Glutamatergic neuron (in vitro differentiated cells): ENCODE results near the gene CT45A1. TPM values are rescaled to one million over a fixed set of nuclear protein-coding genes. Genes with fewer than 3 reads are reported as not detected.
A peak's percentile ranks its signal among the peaks of the same experiment; 100 is the strongest.
"Not testable (repeated sequence)": the region's sequence is repeated elsewhere in the genome, so short reads cannot be mapped to it uniquely, and the experiment has no call there.

Experiments used
- DNase-seq: peaks from one replicate; pipeline ENCODE4 v3.0.0; 2022
- H3K27ac Mint-ChIP-seq: one replicate; pipeline ENCODE4 v1.8.0; 2020; ENCODE audit warnings: mild to moderate bottlenecking, mixed read lengths, inconsistent platforms; ENCODE audit not compliant: unreplicated experiment
- H3K27me3 Mint-ChIP-seq: one replicate; pipeline ENCODE4 v1.8.0; 2020; ENCODE audit warnings: mild to moderate bottlenecking, moderate library complexity, mixed read lengths, inconsistent platforms; ENCODE audit not compliant: unreplicated experiment
- H3K36me3 Mint-ChIP-seq: one replicate; pipeline ENCODE4 v1.8.0; 2020; ENCODE audit warnings: mild to moderate bottlenecking, mixed read lengths, inconsistent platforms; ENCODE audit not compliant: unreplicated experiment
- H3K4me1 Mint-ChIP-seq: one replicate; pipeline ENCODE4 v1.8.0; 2020; ENCODE audit warnings: mild to moderate bottlenecking, low read depth, mixed read lengths, inconsistent platforms; ENCODE audit not compliant: unreplicated experiment
- H3K4me3 Mint-ChIP-seq: one replicate; pipeline ENCODE4 v1.8.0; 2020; ENCODE audit warnings: mild to moderate bottlenecking, mixed read lengths, inconsistent platforms; ENCODE audit not compliant: unreplicated experiment
- H3K9me3 Mint-ChIP-seq: one replicate; pipeline ENCODE4 v1.8.0; 2020; ENCODE audit warnings: mild to moderate bottlenecking, moderate library complexity, mixed read lengths, inconsistent platforms; ENCODE audit not compliant: unreplicated experiment
- CTCF ChIP-seq: fragments of 200-600 bp; sonication (generic); IDR thresholded peaks from one replicate; pipeline ENCODE4 v1.5.0; 2021; ENCODE audit not compliant: partially characterized antibody, unreplicated experiment
- long read RNA-seq: library from polyadenylated mRNA; unstranded; transcript quantifications from one replicate; pipeline ENCODE4 v2.0.0, GENCODE V29; 2020; ENCODE audit not compliant: unreplicated experiment
- total RNA-seq: library from RNA; stranded (reverse); fragmentation: NEBNext Ultra II Directional; extraction: Animal tissue kit (Norgen Biotek cat#: 25700); gene quantifications from one replicate; pipeline ENCODE4 v1.2.1, GENCODE V29; 2021; ENCODE audit not compliant: unreplicated experiment

Gene CT45A1
- not detected for total RNA-seq
- long read RNA-seq: 0 reads

- not testable (repeated sequence) for H3K27ac Mint-ChIP-seq, H3K36me3 Mint-ChIP-seq, H3K4me3 Mint-ChIP-seq, H3K27me3 Mint-ChIP-seq, H3K4me1 Mint-ChIP-seq, H3K9me3 Mint-ChIP-seq, DNase-seq
These were observed at the start of gene CT45A1 for GRCh38 chrX:135713183-135713689. Gene CT45A1 (plus strand): TSS chrX:135713639. CDS start chrX:135718941, 5,302 bp downstream.

GRCh38 chrX:135672979-135673378 lies 40.5 kb upstream of the CT45A1 start:
- H3K27ac Mint-ChIP-seq, H3K9me3 Mint-ChIP-seq, H3K4me1 Mint-ChIP-seq, H3K36me3 Mint-ChIP-seq, H3K27me3 Mint-ChIP-seq, H3K4me3 Mint-ChIP-seq, DNase-seq: not testable (repeated sequence)

GRCh38 chrX:135688137-135688536 lies 25.3 kb upstream of the CT45A1 start:
- H3K27ac Mint-ChIP-seq: no peak overlapping the region
- no peaks in the 10 kb centered on the region for H3K9me3 Mint-ChIP-seq
- no peaks in the 10 kb centered on the region for H3K36me3 Mint-ChIP-seq
- H3K27me3 Mint-ChIP-seq: no peaks in the 10 kb centered on the region
- no peak overlapping the region for H3K4me3 Mint-ChIP-seq
- peak; percentile 34 for DNase-seq
- no peak for TF ChIP-seq CTCF
- H3K4me1 Mint-ChIP-seq: no peaks in the 10 kb centered on the region

GRCh38 chrX:135695471-135695870 lies 18.0 kb upstream of the CT45A1 start:
- no peaks in the 10 kb centered on the region for H3K36me3 Mint-ChIP-seq
- DNase-seq: no peak
- peaks cover 1% of the 10 kb centered on the region for H3K9me3 Mint-ChIP-seq
- TF ChIP-seq CTCF: no peak
- H3K4me1 Mint-ChIP-seq: no peaks in the 10 kb centered on the region
- H3K27me3 Mint-ChIP-seq: no peaks in the 10 kb centered on the region
- H3K27ac Mint-ChIP-seq: no peak overlapping the region
- no peak overlapping the region for H3K4me3 Mint-ChIP-seq

- Mint-ChIP-seq H3K9me3 (peaks cover 1% of the 10 kb centered on the region), H3K4me1 (no peaks in the 10 kb centered on the region)
- DNase-seq: no peak
These were observed 15.8 kb upstream of the CT45A1 start for GRCh38 chrX:135697601-135698000.

More at GRCh38 chrX:135697601-135698000, 15.8 kb upstream of the CT45A1 start:
- Mint-ChIP-seq H3K27ac (no peak overlapping the region), H3K4me3 (no peak overlapping the region), H3K27me3 (no peaks in the 10 kb centered on the region), H3K36me3 (no peaks in the 10 kb centered on the region)
- no peak for TF ChIP-seq CTCF
